ENCODE results near the gene WDR72.

Gene WDR72

DNA sequence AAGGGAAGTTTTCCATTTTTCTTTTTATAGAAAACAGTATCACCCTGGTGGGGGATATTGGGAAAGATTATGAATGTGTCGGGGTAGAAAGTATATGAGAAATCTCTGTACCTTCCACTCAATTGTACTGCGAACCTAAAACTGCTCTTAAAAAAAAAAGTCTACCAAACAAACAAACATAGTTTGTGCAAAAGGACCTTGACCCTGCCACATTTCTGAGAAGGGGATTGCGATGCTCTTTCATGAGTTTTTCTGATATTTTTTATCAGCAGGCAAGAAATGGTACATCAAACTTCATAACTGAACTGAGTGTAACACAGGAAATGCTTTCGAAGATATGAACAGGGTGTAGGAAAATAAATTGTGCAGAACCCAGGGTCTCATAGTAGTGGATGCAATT lies 286.0 kb downstream of the WDR72 start:
- DNase-seq (ENCODE audit: low read depth in 2 of 2) = no peak
- no peak overlapping the region for H3K4me3 ChIP-seq (replicated peaks in 1 of 2; ENCODE audit: low read depth in 2 of 2, low read length in 2 of 2)
- TF ChIP-seq, protein P1, sequence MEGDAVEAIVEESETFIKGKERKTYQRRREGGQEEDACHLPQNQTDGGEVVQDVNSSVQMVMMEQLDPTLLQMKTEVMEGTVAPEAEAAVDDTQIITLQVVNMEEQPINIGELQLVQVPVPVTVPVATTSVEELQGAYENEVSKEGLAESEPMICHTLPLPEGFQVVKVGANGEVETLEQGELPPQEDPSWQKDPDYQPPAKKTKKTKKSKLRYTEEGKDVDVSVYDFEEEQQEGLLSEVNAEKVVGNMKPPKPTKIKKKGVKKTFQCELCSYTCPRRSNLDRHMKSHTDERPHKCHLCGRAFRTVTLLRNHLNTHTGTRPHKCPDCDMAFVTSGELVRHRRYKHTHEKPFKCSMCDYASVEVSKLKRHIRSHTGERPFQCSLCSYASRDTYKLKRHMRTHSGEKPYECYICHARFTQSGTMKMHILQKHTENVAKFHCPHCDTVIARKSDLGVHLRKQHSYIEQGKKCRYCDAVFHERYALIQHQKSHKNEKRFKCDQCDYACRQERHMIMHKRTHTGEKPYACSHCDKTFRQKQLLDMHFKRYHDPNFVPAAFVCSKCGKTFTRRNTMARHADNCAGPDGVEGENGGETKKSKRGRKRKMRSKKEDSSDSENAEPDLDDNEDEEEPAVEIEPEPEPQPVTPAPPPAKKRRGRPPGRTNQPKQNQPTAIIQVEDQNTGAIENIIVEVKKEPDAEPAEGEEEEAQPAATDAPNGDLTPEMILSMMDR (IDR thresholded peaks at IDR 0.05; ENCODE audit: low read depth, low read length) = no peak

DNA sequence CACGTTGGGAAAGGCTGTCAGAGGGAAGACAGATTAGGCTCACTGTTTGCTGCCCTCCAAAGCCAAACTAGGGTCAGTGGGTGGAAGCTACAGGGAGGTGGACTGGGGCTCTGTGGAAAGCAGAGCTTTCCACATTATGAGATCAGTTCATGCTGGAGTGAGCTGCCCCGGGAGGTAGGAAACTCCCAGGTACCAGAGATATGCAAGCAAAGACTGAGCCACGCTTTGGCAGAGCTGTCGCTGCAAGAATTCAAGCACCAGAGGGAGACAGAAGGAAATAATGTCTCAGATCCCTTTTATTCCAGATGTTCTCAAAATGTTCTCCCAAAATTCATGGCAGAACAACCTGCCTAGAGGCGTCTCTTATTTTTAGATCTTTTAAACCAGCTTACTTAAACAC lies 286.6 kb downstream of the WDR72 start:
- no peak overlapping the region for H3K4me3 ChIP-seq (replicated peaks in 1 of 2; ENCODE audit: low read depth in 2 of 2, low read length in 2 of 2)
- DNase-seq (ENCODE audit: low read depth in 2 of 2) = no peak
- TF ChIP-seq, protein P1 (IDR thresholded peaks at IDR 0.05; ENCODE audit: low read depth, low read length) = no peak

DNA sequence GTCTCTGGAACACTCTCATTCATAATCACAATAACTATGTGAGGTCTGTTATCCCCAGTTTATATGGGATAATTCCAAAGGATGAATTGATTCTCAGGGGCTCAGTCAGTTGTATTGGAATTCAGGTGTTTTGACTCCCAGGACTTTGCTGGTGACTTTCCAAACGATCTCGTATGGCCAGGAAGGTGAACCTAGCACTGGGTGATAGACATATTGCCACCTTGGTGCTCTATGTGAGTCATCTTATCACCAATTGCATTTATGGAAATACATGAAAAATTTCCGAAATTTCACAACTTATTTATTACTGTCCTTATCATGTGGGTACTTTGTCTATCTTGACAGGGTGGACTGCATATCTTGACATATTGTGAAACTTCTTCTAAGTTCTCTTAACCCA lies 287.3 kb downstream of the WDR72 start:
- H3K4me3 ChIP-seq (replicated peaks in 1 of 2; ENCODE audit: low read depth in 2 of 2, low read length in 2 of 2) = no peak overlapping the region
- TF ChIP-seq, protein P1 (IDR thresholded peaks at IDR 0.05; ENCODE audit: low read depth, low read length) = no peak
- DNase-seq (ENCODE audit: low read depth in 2 of 2) = no peak

DNA sequence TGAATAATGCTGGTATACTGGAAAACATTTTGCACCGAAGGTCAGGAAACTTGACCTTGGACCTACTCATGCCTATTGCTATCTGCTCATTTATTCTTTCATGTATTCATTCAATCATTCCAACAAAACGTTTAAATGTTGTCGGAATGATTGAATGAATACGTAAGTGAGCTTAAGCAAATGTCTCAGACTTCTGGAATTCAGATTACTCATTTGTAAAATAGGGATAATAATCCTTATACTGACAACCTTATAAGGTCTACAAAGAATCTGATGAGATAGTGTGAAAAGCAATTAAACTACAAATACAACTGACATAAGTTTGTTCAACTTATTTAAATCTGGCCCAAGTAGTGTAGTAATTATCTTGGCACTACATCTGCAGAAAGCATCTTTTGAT lies 288.7 kb downstream of the WDR72 start:
- TF ChIP-seq, protein P1 (IDR thresholded peaks at IDR 0.05; ENCODE audit: low read depth, low read length) = no peak
- H3K4me3 ChIP-seq (replicated peaks in 1 of 2; ENCODE audit: low read depth in 2 of 2, low read length in 2 of 2) = no peak overlapping the region
- no peak for DNase-seq (ENCODE audit: low read depth in 2 of 2)

DNA sequence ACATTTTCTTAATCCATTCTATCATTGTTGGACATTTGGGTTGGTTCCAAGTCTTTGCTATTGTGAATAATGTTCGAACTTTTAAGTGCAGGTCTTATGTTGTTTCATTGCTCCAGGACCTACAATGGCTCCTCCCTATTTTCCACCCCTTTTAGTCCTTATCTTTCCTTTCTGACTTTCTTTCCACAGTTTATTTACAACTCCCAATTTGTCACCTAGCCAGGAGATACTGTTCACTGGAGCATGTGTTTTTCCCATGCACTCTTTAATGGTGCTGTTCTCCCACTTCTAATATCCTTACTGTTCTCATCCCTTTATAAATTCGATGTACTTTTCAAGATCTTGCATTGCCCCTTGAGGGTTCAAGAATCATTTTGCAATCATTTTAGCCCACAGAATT lies 290.0 kb downstream of the WDR72 start:
- no peak overlapping the region for H3K4me3 ChIP-seq (replicated peaks in 1 of 2; ENCODE audit: low read depth in 2 of 2, low read length in 2 of 2)
- DNase-seq (ENCODE audit: low read depth in 2 of 2) = no peak
- TF ChIP-seq, protein P1 (IDR thresholded peaks at IDR 0.05; ENCODE audit: low read depth, low read length) = no peak
